CD14-positive monocyte (primary cell): ENCODE results near the gene STK39. TPM values are rescaled to one million over a fixed set of nuclear protein-coding genes. Genes with fewer than 3 reads are reported as not detected.

Source experiments
- DNase-seq, 3 donors: peaks; one replicate each; pipeline ENCODE4 v3.0.0-alpha.2; 2011 to 2022
- H2AFZ ChIP-seq: 2 replicates; pipeline ENCODE4 v1.6.0; 2012; ENCODE audit warnings: mild to moderate bottlenecking, low read depth, low read length, inconsistent platforms; ENCODE audit not compliant: insufficient read depth, poor library complexity, severe bottlenecking
- H3K27ac ChIP-seq, 2 donors: 1 replicate in 1 of 2; 2 replicates in 1 of 2; pipeline ENCODE4 v1.5.1; 2012 to 2013; ENCODE audit warnings: low read length in 2 of 2, control low read depth in 1 of 2, inconsistent platforms in 1 of 2, low read depth in 1 of 2, mild to moderate bottlenecking in 1 of 2
- H3K27me3 ChIP-seq, 2 donors: one replicate each; pipeline versions ENCODE4 v1.6.0 to v1.6.1; 2011 to 2013; ENCODE audit warnings: low read length in 2 of 2; ENCODE audit not compliant: control insufficient read depth in 2 of 2, insufficient read depth in 2 of 2
- H3K36me3 ChIP-seq, 2 donors: replicated peaks in 1 of 2; 1 replicate in 1 of 2; 2 replicates in 1 of 2; pipeline versions ENCODE4 v1.5.1 to v1.6.1; 2012 to 2013; ENCODE audit warnings: low read length in 2 of 2, control low read depth in 1 of 2, inconsistent platforms in 1 of 2, mild to moderate bottlenecking in 1 of 2; ENCODE audit not compliant: insufficient read depth in 2 of 2, control insufficient read depth in 1 of 2
- H3K4me1 ChIP-seq, 2 donors: 1 replicate in 1 of 2; 2 replicates in 1 of 2; pipeline versions ENCODE4 v1.5.1 to v1.6.1; 2012 to 2013; ENCODE audit warnings: low read length in 2 of 2, control low read depth in 1 of 2, inconsistent platforms in 1 of 2, mild to moderate bottlenecking in 1 of 2, moderate library complexity in 1 of 2; ENCODE audit not compliant: insufficient read depth in 2 of 2, control insufficient read depth in 1 of 2
- H3K4me2 ChIP-seq: replicated peaks from 2 replicates; pipeline ENCODE3; 2012; ENCODE audit warnings: low read length, moderate library complexity, mild to moderate bottlenecking; ENCODE audit not compliant: poor library complexity, severe bottlenecking; ENCODE audit errors: extremely low read depth
- H3K4me3 ChIP-seq, 3 experiments: fragments of 200-600 bp in 1 of 3; sonication (generic) in 1 of 3; replicated peaks in 1 of 3; 1 replicate in 2 of 3; 2 replicates in 1 of 3; pipeline ENCODE4 v1.5.1; 2011 to 2013; ENCODE audit warnings: low read length in 3 of 3, mild to moderate bottlenecking in 3 of 3, control low read depth in 2 of 3, low read depth in 2 of 3, inconsistent platforms in 1 of 3, moderate library complexity in 1 of 3
- H3K79me2 ChIP-seq: 2 replicates; pipeline ENCODE4 v1.6.0; 2012; ENCODE audit warnings: mild to moderate bottlenecking, control low read depth, inconsistent platforms, low read length, moderate library complexity; ENCODE audit not compliant: insufficient read depth
- H3K9ac ChIP-seq: 2 replicates; pipeline ENCODE4 v1.6.0; 2017; ENCODE audit warnings: low read length, mild to moderate bottlenecking; ENCODE audit not compliant: insufficient read depth, poor library complexity, severe bottlenecking
- H3K9me3 ChIP-seq, 2 donors: replicated peaks in 1 of 2; 1 replicate in 1 of 2; 2 replicates in 1 of 2; pipeline versions ENCODE4 v1.5.1 to v1.6.1; 2012 to 2013; ENCODE audit warnings: low read length in 2 of 2, control low read depth in 1 of 2; ENCODE audit not compliant: control insufficient read depth in 1 of 2, insufficient read depth in 1 of 2
- H4K20me1 ChIP-seq: 2 replicates; pipeline ENCODE4 v1.6.0; 2012; ENCODE audit warnings: mild to moderate bottlenecking, low read length, control low read depth, moderate library complexity; ENCODE audit not compliant: insufficient read depth
- H3K27ac Mint-ChIP-seq, 7 donors: one replicate each; pipeline ENCODE4 v1.8.0; 2020; ENCODE audit warnings: mild to moderate bottlenecking in 7 of 7, mixed read lengths in 7 of 7, moderate library complexity in 6 of 7, inconsistent platforms in 2 of 7
- H3K27me3 Mint-ChIP-seq, 3 donors: one replicate each; pipeline ENCODE4 v1.8.0; 2021 to 2022; ENCODE audit warnings: low read depth in 3 of 3, mild to moderate bottlenecking in 3 of 3, mixed read lengths in 3 of 3, moderate library complexity in 3 of 3, inconsistent platforms in 1 of 3
- H3K36me3 Mint-ChIP-seq, 2 donors: one replicate each; pipeline ENCODE4 v1.8.0; 2020; ENCODE audit warnings: mixed read lengths in 2 of 2, inconsistent platforms in 1 of 2, mild to moderate bottlenecking in 1 of 2
- H3K4me1 Mint-ChIP-seq: one replicate; pipeline ENCODE4 v1.8.0; 2020; ENCODE audit warnings: mild to moderate bottlenecking, mixed read lengths
- H3K4me3 Mint-ChIP-seq, 2 donors: one replicate each; pipeline ENCODE4 v1.8.0; 2020; ENCODE audit warnings: mild to moderate bottlenecking in 2 of 2, mixed read lengths in 2 of 2, moderate library complexity in 1 of 2
- H3K9me3 Mint-ChIP-seq, 7 donors: one replicate each; pipeline ENCODE4 v1.8.0; 2020 to 2022; ENCODE audit warnings: mixed read lengths in 7 of 7, mild to moderate bottlenecking in 6 of 7, moderate library complexity in 6 of 7, inconsistent platforms in 2 of 7
- CTCF ChIP-seq: fragments of 200-600 bp; IDR thresholded peaks from one replicate; pipeline ENCODE4 v1.8.0; 2022; ENCODE audit warnings: antibody characterized with exemption, mild to moderate bottlenecking
- WGBS: methylation state at CpG from one replicate; pipeline ENCODE4 v1.1.5; 2013; ENCODE audit warnings: missing lambda C conversion rate; ENCODE audit not compliant: insufficient coverage; 5-methylcytosine and 5-hydroxymethylcytosine counted together
- intact Hi-C, 2 donors: fragments of 100-400 bp; cut with micrococcal nuclease; formaldehyde crosslinking; loops; one replicate each; pipeline versions ENCODE4 v1.15.0 to v1.15.1; 2023
- polyA plus RNA-seq, 3 donors: library from polyadenylated mRNA; depleted of rRNA in 1 of 3; unstranded in 2 of 3; stranded (reverse) in 1 of 3; fragments of 300-500 nt in 2 of 3; fragments of >200 nt in 1 of 3; fragmentation: Illumina TruSeq in 2 of 3; gene quantifications; 1 replicate in 2 of 3; 2 replicates in 1 of 3; pipeline ENCODE4 v1.2.3, GENCODE V29; 2012 to 2021

Gene STK39
- polyA plus RNA-seq, 3 donors, result 1.2 to 2.7 (median 2.6) TPM

GRCh38 chr2:168138374-168138773 is 109.0 kb downstream of the STK39 start:
- Mint-ChIP-seq H3K36me3 (peaks cover 41 to 55% of the 10 kb centered on the region in 2 donors), H3K4me3 (no peak overlapping the region), H3K9me3 (peaks cover 0 to 2% (median 0%) of the 10 kb centered on the region in 7 donors), H3K27me3 (no peaks in the 10 kb centered on the region), H3K27ac (peak overlapping the region in 2 of 7 donors; percentile 1 to 19), H3K4me1 (peaks cover 4% of the 10 kb centered on the region)
- Histone ChIP-seq H2AFZ (no peak overlapping the region), H3K27ac (no peak overlapping the region), H3K9ac (no peak overlapping the region), H3K79me2 (peaks cover 3% of the 10 kb centered on the region), H3K9me3 (no peaks in the 10 kb centered on the region), H3K4me3 (no peak overlapping the region), H3K27me3 (no peaks in the 10 kb centered on the region), H4K20me1 (no peaks in the 10 kb centered on the region), H3K4me1 (no peaks in the 10 kb centered on the region), H3K36me3 (peaks cover 28 to 60% of the 10 kb centered on the region in 2 donors), H3K4me2 (no peak overlapping the region)
- no peak for DNase-seq
- intact Hi-C loops, result loop anchor here (10.0 kb wide), 2 partner anchors 106 to 206 kb away; partner anchors contain the start of gene STK39 (in 1 of the 2)
- WGBS, result 100% methylated on average over 3 of the region's 5 CpGs
- no peak for TF ChIP-seq CTCF

- H3K79me2 ChIP-seq, result peaks cover 3% of the 10 kb centered on the region
- no peaks in the 10 kb centered on the region for H3K9me3 ChIP-seq
- peaks cover 31 to 67% of the 10 kb centered on the region in 2 donors for H3K36me3 ChIP-seq
- no peaks in the 10 kb centered on the region for H3K9me3 Mint-ChIP-seq
- H3K27ac Mint-ChIP-seq, result peak overlapping the region in 1 of 7 donors; percentile 51
- TF ChIP-seq CTCF, result no peak
- H2AFZ ChIP-seq, result no peak overlapping the region
- H4K20me1 ChIP-seq, result no peaks in the 10 kb centered on the region
- WGBS, result 100% methylated on average over 2 of the region's 3 CpGs
- H3K27me3 Mint-ChIP-seq, result no peaks in the 10 kb centered on the region
- H3K4me3 ChIP-seq, result no peak overlapping the region
- DNase-seq, result no peak
- no peak overlapping the region for H3K4me2 ChIP-seq
- H3K27me3 ChIP-seq, result no peaks in the 10 kb centered on the region
- H3K4me1 ChIP-seq, result no peaks in the 10 kb centered on the region
- no peak overlapping the region for H3K9ac ChIP-seq
- H3K4me3 Mint-ChIP-seq, result no peak overlapping the region
- peaks cover 43 to 57% of the 10 kb centered on the region in 2 donors for H3K36me3 Mint-ChIP-seq
- H3K4me1 Mint-ChIP-seq, result peaks cover 4% of the 10 kb centered on the region
- H3K27ac ChIP-seq, result no peak overlapping the region
- intact Hi-C loops, result loop anchor here (10.0 kb wide), 2 partner anchors 107 to 207 kb away; partner anchors contain the start of gene STK39 (in 1 of the 2)
These were observed 109.8 kb downstream of the STK39 start for GRCh38 chr2:168137510-168138180.
